ENCODE data around the gene ATAD2B.
"Not testable (repeated sequence)": the region's sequence is repeated elsewhere in the genome, so short reads cannot be mapped to it uniquely, and the experiment has no call there.

The ATAD2B gene

GRCh38 chr2:23803264-23803964, 123.5 kb downstream of the ATAD2B start:
- in situ Hi-C loops (cut with HindIII; ENCODE audit: low sequenced_read_pairs) = loop anchor here (25.0 kb wide), 1 partner anchor 259 kb away; no protein-coding TSS in a partner anchor

DNA sequence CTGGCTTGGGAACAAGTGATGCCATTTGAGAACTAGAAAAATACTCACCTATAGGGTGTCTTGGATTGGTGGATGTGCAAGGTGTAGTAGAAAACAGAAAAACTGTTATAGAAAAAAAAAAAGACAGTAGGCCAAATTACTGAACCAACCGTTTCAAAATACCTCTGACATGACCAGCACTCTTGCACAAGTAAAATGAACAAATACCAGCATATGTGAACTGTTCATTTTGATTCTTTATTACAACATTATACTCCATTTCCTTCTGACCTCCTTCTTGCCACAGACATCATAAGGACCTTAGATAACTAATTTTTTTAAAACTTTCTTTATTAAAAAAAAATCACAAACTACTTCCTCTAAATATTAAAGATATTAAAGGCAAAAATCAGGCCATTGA, 125.5 kb downstream of the ATAD2B start:
- in situ Hi-C loops (cut with HindIII; ENCODE audit: low sequenced_read_pairs) = loop anchor here (25.0 kb wide), 1 partner anchor 261 kb away; no protein-coding TSS in a partner anchor

GRCh38 chr2:23794234-23794633, 132.7 kb downstream of the ATAD2B start:
- in situ Hi-C loops (cut with HindIII; ENCODE audit: low sequenced_read_pairs) = no loop called here

DNA sequence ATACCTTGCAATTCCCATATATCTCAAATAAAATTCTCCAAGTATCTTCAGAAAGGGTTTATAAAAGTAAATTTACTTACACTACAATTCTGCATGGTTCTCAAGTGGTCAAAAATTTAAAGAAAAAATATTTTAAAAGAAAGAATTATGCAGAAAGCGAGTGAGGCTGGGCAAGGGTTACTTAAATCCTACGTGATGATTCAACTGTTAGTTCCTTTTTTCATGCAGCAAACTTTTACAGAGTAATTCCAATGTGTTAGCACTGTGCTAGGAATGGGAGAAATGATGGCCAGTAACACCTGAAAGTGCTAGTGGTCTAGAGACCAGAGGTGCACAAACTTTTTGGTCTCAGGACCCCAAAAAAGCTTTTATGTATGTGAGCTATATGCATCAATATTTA, 133.4 kb downstream of the ATAD2B start:
- in situ Hi-C loops (cut with HindIII; ENCODE audit: low sequenced_read_pairs) = no loop called here

DNA sequence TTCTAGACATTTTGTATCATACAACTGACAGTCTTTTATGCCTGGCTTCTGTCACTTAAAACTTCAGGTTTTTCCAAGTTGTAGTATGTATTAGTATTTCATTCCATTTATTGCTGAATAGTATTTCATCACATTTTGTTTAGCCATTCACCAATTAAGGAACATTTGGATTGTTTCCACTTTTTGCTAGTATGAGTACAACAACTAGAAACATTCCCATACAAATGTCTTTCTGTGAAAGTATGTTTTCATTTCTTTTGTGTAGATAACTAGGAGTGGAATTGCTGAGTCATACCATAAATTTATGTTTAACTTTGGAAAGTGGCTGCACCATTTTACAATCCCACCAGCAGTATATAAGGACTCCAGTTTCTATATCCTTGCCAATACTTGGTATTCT, 135.9 kb downstream of the ATAD2B start:
- in situ Hi-C loops (cut with HindIII; ENCODE audit: low sequenced_read_pairs) = no loop called here

- in situ Hi-C loops (cut with HindIII; ENCODE audit: low sequenced_read_pairs) = no loop called here
These were observed 137.9 kb downstream of the ATAD2B start for GRCh38 chr2:23789012-23789411.

- in situ Hi-C loops (cut with HindIII; ENCODE audit: low sequenced_read_pairs) = no loop called here
These were observed 138.8 kb downstream of the ATAD2B start for GRCh38 chr2:23788100-23788499.

- in situ Hi-C loops (cut with HindIII; ENCODE audit: low sequenced_read_pairs) = no loop called here
These were observed 142.0 kb downstream of the ATAD2B start for GRCh38 chr2:23784971-23785370.

GRCh38 chr2:23782646-23783045, 144.3 kb downstream of the ATAD2B start:
- in situ Hi-C loops (cut with HindIII; ENCODE audit: low sequenced_read_pairs) = no loop called here

DNA sequence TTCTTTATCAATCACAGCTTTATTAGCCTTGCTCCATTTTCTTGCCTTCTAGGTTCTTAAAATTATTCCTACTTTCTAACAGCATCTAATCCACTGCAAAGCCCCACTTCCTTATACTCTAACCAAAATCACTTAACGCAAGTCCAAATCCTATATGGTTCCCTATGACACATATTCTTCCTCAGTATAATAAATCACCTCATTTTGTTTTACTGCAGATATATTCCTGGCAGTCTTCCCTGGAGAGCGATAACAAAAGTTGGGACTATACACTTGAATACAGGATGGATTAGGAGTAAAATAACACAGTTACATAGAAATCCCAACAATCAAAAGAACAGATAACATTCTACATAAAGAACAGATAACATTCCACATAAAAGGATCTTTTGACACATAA, 144.8 kb downstream of the ATAD2B start:
- in situ Hi-C loops (cut with HindIII; ENCODE audit: low sequenced_read_pairs) = no loop called here

GRCh38 chr2:23780465-23780864, 146.5 kb downstream of the ATAD2B start:
- in situ Hi-C loops (cut with HindIII; ENCODE audit: low sequenced_read_pairs) = not testable (repeated sequence)

GRCh38 chr2:23777826-23778225, 149.1 kb downstream of the ATAD2B start:
- in situ Hi-C loops (cut with HindIII; ENCODE audit: low sequenced_read_pairs) = no loop called here

- in situ Hi-C loops (cut with HindIII; ENCODE audit: low sequenced_read_pairs) = no loop called here
These were observed 150.9 kb downstream of the ATAD2B start for GRCh38 chr2:23776021-23776420.

- in situ Hi-C loops (cut with HindIII; ENCODE audit: low sequenced_read_pairs) = no loop called here
These were observed 154.2 kb downstream of the ATAD2B start for GRCh38 chr2:23772684-23773083.

DNA sequence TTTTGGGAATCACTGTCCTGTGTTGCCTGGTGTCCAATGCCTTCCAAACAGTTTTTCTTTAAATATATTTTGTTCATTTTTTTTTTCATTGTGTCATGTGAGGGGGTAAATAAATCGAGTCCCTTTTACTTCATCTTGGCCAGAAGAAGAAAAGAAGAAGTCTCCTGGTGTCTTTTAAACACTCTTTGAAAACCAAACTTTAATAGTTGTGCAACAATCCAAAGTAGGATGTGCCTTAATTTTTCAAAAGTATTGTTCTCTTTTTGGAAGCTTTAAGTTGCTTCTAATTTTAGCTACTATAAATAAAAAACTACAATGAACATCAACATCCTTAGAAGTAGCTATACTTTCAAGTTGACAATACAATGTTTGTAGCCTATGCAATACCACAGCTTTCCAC, 154.9 kb downstream of the ATAD2B start:
- in situ Hi-C loops (cut with HindIII; ENCODE audit: low sequenced_read_pairs) = no loop called here

DNA sequence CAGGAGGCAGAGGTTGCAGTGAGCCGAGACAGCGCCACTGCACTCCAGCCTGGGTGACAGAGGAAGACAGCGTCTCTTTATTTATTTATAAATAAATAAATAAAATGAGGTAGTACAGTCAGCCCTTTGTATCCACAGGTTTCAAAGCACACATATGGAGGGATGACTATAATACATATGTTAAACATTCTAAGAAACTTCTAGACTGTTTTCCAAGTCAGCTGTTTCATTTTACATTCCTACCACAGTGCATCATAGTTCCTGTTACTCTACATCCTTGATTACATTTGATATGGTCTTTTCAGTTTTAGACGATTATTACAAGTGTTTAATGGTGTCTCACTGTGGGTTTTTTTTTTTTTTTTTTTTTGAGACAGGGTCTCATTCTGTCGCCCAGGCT, 157.6 kb downstream of the ATAD2B start:
- in situ Hi-C loops (cut with HindIII; ENCODE audit: low sequenced_read_pairs) = no loop called here

- in situ Hi-C loops (cut with HindIII; ENCODE audit: low sequenced_read_pairs) = no loop called here
These were observed 158.9 kb downstream of the ATAD2B start for GRCh38 chr2:23767876-23768621.

- in situ Hi-C loops (cut with HindIII; ENCODE audit: low sequenced_read_pairs) = no loop called here
These were observed 164.8 kb downstream of the ATAD2B start for GRCh38 chr2:23762141-23762540.

DNA sequence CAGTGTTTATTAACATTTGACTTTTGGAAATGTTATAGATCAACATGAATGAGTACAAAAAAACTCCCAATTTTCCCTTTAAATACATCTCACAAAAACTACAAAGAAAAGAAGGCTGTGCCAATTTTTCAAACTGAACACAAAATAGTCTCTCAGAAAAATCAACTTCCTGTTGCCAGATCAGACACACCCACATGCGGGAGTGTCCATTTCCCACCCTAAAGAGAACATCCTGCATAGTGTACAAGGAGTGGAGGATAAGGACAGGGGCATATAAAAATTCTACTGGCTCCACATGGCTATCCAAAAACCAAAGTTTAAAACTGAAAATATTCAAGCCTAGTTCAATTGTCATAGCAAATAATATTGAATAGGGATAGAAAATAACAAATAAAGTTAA, 165.3 kb downstream of the ATAD2B start:
- in situ Hi-C loops (cut with HindIII; ENCODE audit: low sequenced_read_pairs) = no loop called here

GRCh38 chr2:23760736-23761135, 166.2 kb downstream of the ATAD2B start:
- in situ Hi-C loops (cut with HindIII; ENCODE audit: low sequenced_read_pairs) = no loop called here

GRCh38 chr2:23757686-23758433, 169.1 kb downstream of the ATAD2B start:
- in situ Hi-C loops (cut with HindIII; ENCODE audit: low sequenced_read_pairs) = no loop called here

All from DLD1 (cell line).